Measurements from ENCODE around the gene ABR.
"Not testable (repeated sequence)": the region's sequence is repeated elsewhere in the genome, so short reads cannot be mapped to it uniquely, and the experiment has no call there.

ABR gene

GRCh38 chr17:1120596-1121441, 59.0 kb downstream of the ABR start:
- no peak for DNase-seq (ENCODE audit: low read depth in 2 of 2)

- DNase-seq (ENCODE audit: low read depth in 2 of 2): no peak
Measured at GRCh38 chr17:1119924-1120323, 59.9 kb downstream of the ABR start.

GRCh38 chr17:1116602-1117001, 63.2 kb downstream of the ABR start:
- no peak for DNase-seq (ENCODE audit: low read depth in 2 of 2)

GRCh38 chr17:1112875-1113274, 66.9 kb downstream of the ABR start:
- no peak for DNase-seq (ENCODE audit: low read depth in 2 of 2)

- DNase-seq (ENCODE audit: low read depth in 2 of 2): no peak
Measured at GRCh38 chr17:1111599-1112443, 68.0 kb downstream of the ABR start.

GRCh38 chr17:1110862-1111598, 68.8 kb downstream of the ABR start:
- DNase-seq (ENCODE audit: low read depth in 2 of 2): peak; percentile 54 to 59

- no peak for DNase-seq (ENCODE audit: low read depth in 2 of 2)
Measured at GRCh38 chr17:1110541-1110861, 69.3 kb downstream of the ABR start.

GRCh38 chr17:1109606-1110540, 69.9 kb downstream of the ABR start:
- DNase-seq (ENCODE audit: low read depth in 2 of 2): no peak

GRCh38 chr17:1108765-1109605, 70.8 kb downstream of the ABR start:
- no peak for DNase-seq (ENCODE audit: low read depth in 2 of 2)

- no peak for DNase-seq (ENCODE audit: low read depth in 2 of 2)
Measured at GRCh38 chr17:1108478-1108764, 71.4 kb downstream of the ABR start.

GRCh38 chr17:1107777-1108477, 71.9 kb downstream of the ABR start:
- no peak for DNase-seq (ENCODE audit: low read depth in 2 of 2)

GRCh38 chr17:1107083-1107776, 72.6 kb downstream of the ABR start:
- DNase-seq (ENCODE audit: low read depth in 2 of 2): no peak

- DNase-seq (ENCODE audit: low read depth in 2 of 2): no peak
Measured at GRCh38 chr17:1104222-1104621, 75.6 kb downstream of the ABR start.

GRCh38 chr17:1100382-1100781, 79.4 kb downstream of the ABR start:
- no peak for DNase-seq (ENCODE audit: low read depth in 2 of 2)

- no peak for DNase-seq (ENCODE audit: low read depth in 2 of 2)
Measured at GRCh38 chr17:1099242-1099641, 80.5 kb downstream of the ABR start.

GRCh38 chr17:1097972-1098744, 81.6 kb downstream of the ABR start:
- not testable (repeated sequence) for DNase-seq (ENCODE audit: low read depth in 2 of 2)

GRCh38 chr17:1096215-1096614, 83.6 kb downstream of the ABR start:
- DNase-seq (ENCODE audit: low read depth in 2 of 2): no peak

- no peak for DNase-seq (ENCODE audit: low read depth in 2 of 2)
Measured at GRCh38 chr17:1095853-1096173, 84.0 kb downstream of the ABR start.
